ENCODE results near the gene LINC01488. TPM values are rescaled to one million over a fixed set of nuclear protein-coding genes. Genes with fewer than 3 reads are reported as not detected.

The LINC01488 gene
- total RNA-seq, 1 experiment from 2014 or later = not detected

GRCh38 chr11:69451289-69451688 lies 30.2 kb upstream of the LINC01488 start:
- H3K9me2 ChIP-seq (ENCODE audit: insufficient read depth) = no peaks in the 10 kb centered on the region
- no peak overlapping the region for H3K27ac ChIP-seq (ENCODE audit: low read depth, low read length)
- no peak for ATAC-seq
- H3K4me3 ChIP-seq (replicated peaks in 1 of 2; ENCODE audit: low read depth in 1 of 2, low read length in 2 of 2) = no peak overlapping the region
- TF ChIP-seq CTCF (IDR thresholded peaks at IDR 0.05 in 2 of 3, conservative IDR thresholded peaks at IDR 0.05 in 1 of 3; ENCODE audit: borderline replicate concordance in 1 of 3, insufficient read depth in 1 of 3, low read depth in 2 of 3, low read length in 2 of 3) (no peak), EZH2phosphoT487 (IDR thresholded peaks at IDR 0.05; ENCODE audit: borderline replicate concordance) (no peak), YY1 (IDR thresholded peaks at IDR 0.05; ENCODE audit: extremely low read depth, insufficient replicate concordance, low read depth, low read length) (no peak), CEBPB (IDR thresholded peaks at IDR 0.05; ENCODE audit: low read depth) (no peak), POLR2A (IDR thresholded peaks at IDR 0.05; ENCODE audit: borderline replicate concordance, extremely low read depth, insufficient read depth, insufficient read length) (no peak), JUND (IDR thresholded peaks at IDR 0.05) (no peak), ELF1 (IDR thresholded peaks at IDR 0.05; ENCODE audit: borderline replicate concordance, low read depth) (no peak), EGR1 (IDR thresholded peaks at IDR 0.05; ENCODE audit: low read depth) (no peak), REST (IDR thresholded peaks at IDR 0.05; ENCODE audit: low read depth) (no peak), RAD21 (IDR thresholded peaks at IDR 0.05; ENCODE audit: low read depth) (no peak), ZFX (IDR thresholded peaks at IDR 0.05) (no peak), ZNF274 (IDR thresholded peaks at IDR 0.05; ENCODE audit: low read depth, low read length) (no peak), ATF3 (IDR thresholded peaks at IDR 0.05) (no peak), ZBTB33 (IDR thresholded peaks at IDR 0.05; ENCODE audit: extremely low read depth, insufficient replicate concordance, low read length) (no peak), SIN3A (IDR thresholded peaks at IDR 0.05; ENCODE audit: low read depth) (no peak), EZH2 (IDR thresholded peaks at IDR 0.05) (no peak), MAX (IDR thresholded peaks at IDR 0.05) (no peak), SP1 (IDR thresholded peaks at IDR 0.05; ENCODE audit: low read depth) (no peak)
- DNase-seq (ENCODE audit: low read depth, low spot score) = no peak
- intact Hi-C loops (cut with micrococcal nuclease) = no loop called here
- CTCF ChIA-PET = no interaction called here
- H4K20me1 ChIP-seq (ENCODE audit: insufficient read depth) = no peaks in the 10 kb centered on the region
- no peak overlapping the region for H3K9ac ChIP-seq (ENCODE audit: low read length)
- RAD21 ChIA-PET (ENCODE audit: low non-redundant PET in 1 of 2, low total read pairs in 2 of 2, uncharacterized antibody in 2 of 2, unreplicated experiment in 2 of 2) = no interaction called here
- POLR2A ChIA-PET = no interaction called here
- no peak overlapping the region for H2AFZ ChIP-seq (ENCODE audit: low read depth, low read length, poor library complexity, severe bottlenecking)
- no peaks in the 10 kb centered on the region for H3K36me3 ChIP-seq (ENCODE audit: control insufficient read depth in 1 of 2, insufficient read depth in 2 of 2, low read length in 2 of 2)
- H3K79me2 ChIP-seq (ENCODE audit: insufficient read depth, low read length) = no peaks in the 10 kb centered on the region
- no peak overlapping the region for H3K4me2 ChIP-seq (ENCODE audit: low read length)
- no peaks in the 10 kb centered on the region for H3K9me3 ChIP-seq (ENCODE audit: control insufficient read depth in 1 of 2, insufficient read depth in 1 of 2, low read depth in 1 of 2, low read length in 2 of 2)
- BruUV-seq (replicated peaks) = no TSS peak
- H3K4me1 ChIP-seq (ENCODE audit: control insufficient read depth in 1 of 2, insufficient read depth in 2 of 2, low read length in 2 of 2) = 0 out of 4 replicates have a peak, but pooled peaks cover 0 to 3% of the 10 kb centered on the region in 2 experiments
- no peaks in the 10 kb centered on the region for H3K27me3 ChIP-seq (ENCODE audit: insufficient read depth, low read length)
